Kidney epithelial cell (primary cell): ENCODE results near the gene NCOA1. TPM values are rescaled to one million over a fixed set of nuclear protein-coding genes. Genes with fewer than 3 reads are reported as not detected.
"Not testable (repeated sequence)": the region's sequence is repeated elsewhere in the genome, so short reads cannot be mapped to it uniquely, and the experiment has no call there.

Source experiments
- DNase-seq: peaks from one replicate; pipeline ENCODE4 v3.0.0-alpha.2; 2010; ENCODE audit warnings: low read depth
- H3K27me3 ChIP-seq: 2 replicates; pipeline ENCODE4 v1.6.0; 2011; ENCODE audit warnings: low read length; ENCODE audit not compliant: control insufficient read depth, insufficient read depth
- H3K36me3 ChIP-seq: 2 replicates; pipeline ENCODE4 v1.5.1; 2011; ENCODE audit warnings: low read length; ENCODE audit not compliant: control insufficient read depth, insufficient read depth
- H3K4me3 ChIP-seq: 2 replicates; pipeline ENCODE4 v1.5.1; 2011; ENCODE audit warnings: low read depth, mild to moderate bottlenecking, control low read depth, low read length
- CTCF ChIP-seq: IDR thresholded peaks from 2 replicates; pipeline ENCODE4 v1.5.1; 2011; ENCODE audit warnings: mild to moderate bottlenecking, moderate library complexity, low read length, control low read depth, inconsistent platforms; ENCODE audit not compliant: insufficient read depth, poor library complexity, severe bottlenecking
- total RNA-seq: library from RNA; depleted of rRNA; stranded (reverse); fragments of >200 nt; gene quantifications from 2 replicates; pipeline ENCODE4 v1.2.3, GENCODE V29; 2015

Gene NCOA1
- total RNA-seq, 1 donor from 2014 or later = 13.3 TPM

- DNase-seq = no peak
- Histone ChIP-seq H3K4me3 (no peak overlapping the region), H3K36me3 (no peaks in the 10 kb centered on the region), H3K27me3 (no peaks in the 10 kb centered on the region)
- no peak for TF ChIP-seq CTCF
Observed at GRCh38 chr2:24482251-24482971, 8.6 kb upstream of the NCOA1 start.

- no peak for TF ChIP-seq CTCF
- no peaks in the 10 kb centered on the region for H3K27me3 ChIP-seq
- no peak overlapping the region for H3K4me3 ChIP-seq
- no peaks in the 10 kb centered on the region for H3K36me3 ChIP-seq
- DNase-seq = no peak
Observed at GRCh38 chr2:24482972-24483300, 8.1 kb upstream of the NCOA1 start.

GRCh38 chr2:24484677-24485076 lies 6.4 kb upstream of the NCOA1 start:
- DNase-seq, H3K4me3 ChIP-seq, H3K27me3 ChIP-seq, H3K36me3 ChIP-seq: not testable (repeated sequence)

GRCh38 chr2:24485197-24485596 lies 5.9 kb upstream of the NCOA1 start:
- no peak for TF ChIP-seq CTCF
- no peak for DNase-seq
- H3K4me3 ChIP-seq = no peak overlapping the region
- H3K36me3 ChIP-seq = no peaks in the 10 kb centered on the region
- H3K27me3 ChIP-seq = no peaks in the 10 kb centered on the region

GRCh38 chr2:24486636-24487205 lies 4.3 kb upstream of the NCOA1 start:
- Histone ChIP-seq H3K4me3 (no peak overlapping the region), H3K27me3 (no peaks in the 10 kb centered on the region), H3K36me3 (no peaks in the 10 kb centered on the region)
- no peak for TF ChIP-seq CTCF
- DNase-seq = no peak

- H3K36me3 ChIP-seq = no peaks in the 10 kb centered on the region
- H3K27me3 ChIP-seq = no peaks in the 10 kb centered on the region
- no peak for TF ChIP-seq CTCF
- H3K4me3 ChIP-seq = no peak overlapping the region
- DNase-seq = no peak
Observed at GRCh38 chr2:24489465-24490180, 1.4 kb upstream of the NCOA1 start.
